Lung microvascular endothelial cell (primary cell): ENCODE results near the gene IL17B. TPM values are rescaled to one million over a fixed set of nuclear protein-coding genes. Genes with fewer than 3 reads are reported as not detected.
A peak's percentile ranks its signal among the peaks of the same experiment; 100 is the strongest.

Experiments used
- DNase-seq, 2 donors: peaks; one replicate each; pipeline versions ENCODE4 v3.0.0 to v3.0.0-alpha.2; 2010; ENCODE audit warnings: low read depth in 2 of 2
- total RNA-seq: library from RNA; depleted of rRNA; stranded (reverse); fragments of >200 nt; gene quantifications from 2 replicates; pipeline ENCODE4 v1.2.1, GENCODE V29; 2014

The IL17B gene
- total RNA-seq, 1 donor from 2014 or later: not detected

DNA sequence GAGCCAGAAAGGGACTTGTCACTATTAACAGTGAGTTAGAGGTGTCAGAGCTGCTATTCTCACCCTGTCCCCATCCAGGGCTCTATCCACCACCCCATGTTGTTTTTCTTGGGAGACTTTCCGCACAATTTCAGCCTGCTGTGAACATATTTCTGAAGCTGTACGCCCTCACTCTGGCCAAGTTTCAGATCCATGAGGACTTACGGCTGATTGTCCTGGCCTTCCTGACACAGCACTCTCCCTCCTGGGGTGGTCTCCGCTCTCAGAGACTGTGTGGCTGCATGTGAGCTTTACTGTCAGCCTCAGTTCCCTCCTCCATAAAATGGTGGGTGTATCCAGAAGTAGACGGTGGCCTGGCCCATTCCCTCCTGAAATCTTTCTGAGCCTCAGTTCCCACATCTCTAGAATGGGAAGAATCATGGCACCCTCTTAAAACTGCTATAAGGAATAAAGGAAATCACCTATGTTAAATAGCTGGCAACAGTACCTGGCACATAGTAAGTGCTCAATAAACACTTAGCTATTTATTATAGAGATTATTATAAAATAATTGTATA, 804 bp upstream of the IL17B start:
- no peak for DNase-seq

DNA sequence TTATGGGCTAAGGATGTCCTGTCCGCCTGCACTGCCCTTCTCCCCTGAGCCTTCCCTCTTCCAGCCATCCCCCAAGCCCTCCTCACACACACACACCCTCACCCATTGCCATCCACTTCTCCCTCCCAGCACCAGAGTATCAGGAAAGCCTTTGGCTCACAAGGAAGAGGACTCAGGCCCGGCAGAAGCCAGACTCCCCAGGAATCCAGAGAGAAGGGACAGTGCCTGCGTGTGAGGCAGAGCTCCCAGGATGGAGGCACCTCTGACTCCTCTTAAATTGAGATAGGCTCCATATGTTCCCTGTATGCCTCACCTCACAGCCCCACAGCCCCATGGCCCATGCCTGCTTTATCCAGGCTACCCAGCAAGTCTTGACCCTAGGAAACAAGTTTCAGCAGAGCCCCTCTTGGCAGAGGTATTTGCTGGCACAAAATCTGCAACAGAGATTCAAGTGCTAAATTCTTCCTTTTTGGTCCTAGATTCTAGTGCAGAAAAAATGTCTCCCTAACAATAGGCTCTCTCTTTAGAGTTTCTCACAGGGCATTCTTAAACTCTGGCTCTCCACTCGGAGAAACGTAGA, 761 bp downstream of the IL17B start:
- DNase-seq: no peak

DNA sequence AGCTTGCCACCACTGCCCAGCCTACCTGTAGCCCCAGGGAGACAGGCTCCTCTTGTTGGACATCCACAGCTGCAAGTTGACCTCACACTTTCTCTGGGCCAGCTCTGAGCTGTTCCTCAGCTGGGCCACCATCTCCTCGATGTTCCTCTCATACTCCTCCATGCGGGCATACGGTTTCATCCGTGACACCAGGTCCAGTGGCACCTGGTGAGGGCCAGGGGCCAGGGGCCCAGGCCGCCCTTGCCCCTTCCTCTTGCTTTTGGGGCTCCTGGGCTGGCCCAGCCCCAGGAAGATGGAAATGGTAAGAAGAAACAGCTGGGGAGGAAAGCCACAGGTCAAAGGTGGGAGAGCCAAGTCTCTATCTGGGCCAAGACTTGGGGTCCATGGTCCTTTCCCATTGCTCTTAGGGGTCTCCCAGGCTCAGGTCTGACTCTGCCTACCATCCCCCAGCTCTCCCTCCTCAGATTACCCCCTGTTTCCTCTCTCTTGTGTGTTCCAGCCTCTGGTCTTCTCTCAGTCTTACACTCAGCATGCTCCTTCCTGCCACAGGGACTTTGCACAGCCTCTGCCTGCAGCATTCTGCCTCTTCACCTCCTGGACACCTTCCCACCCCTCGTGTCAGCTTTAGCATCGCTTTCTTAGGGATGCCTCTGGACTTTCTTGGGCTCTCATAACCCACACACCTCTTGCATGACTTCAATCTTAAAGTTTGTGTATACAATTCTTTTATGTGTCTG, 2.2 kb downstream of the IL17B start:
- DNase-seq: no peak

- no peak for DNase-seq
Measured at GRCh38 chr5:149376104-149376503, 3.0 kb downstream of the IL17B start.

- DNase-seq: no peak
Measured at GRCh38 chr5:149375434-149375833, 3.7 kb downstream of the IL17B start.

GRCh38 chr5:149374801-149375200, 4.3 kb downstream of the IL17B start:
- no peak for DNase-seq

GRCh38 chr5:149374303-149374702, 4.8 kb downstream of the IL17B start:
- DNase-seq: no peak

- DNase-seq: no peak
Measured at GRCh38 chr5:149372932-149373331, 6.2 kb downstream of the IL17B start.

- no peak for DNase-seq
Measured at GRCh38 chr5:149372076-149372795, 6.9 kb downstream of the IL17B start.

GRCh38 chr5:149371296-149371962, 7.7 kb downstream of the IL17B start:
- peak; percentile 65 to 80 for DNase-seq

- DNase-seq: no peak
Measured at GRCh38 chr5:149370878-149371277, 8.2 kb downstream of the IL17B start.

GRCh38 chr5:149367972-149368645, 11.0 kb downstream of the IL17B start:
- no peak for DNase-seq

DNA sequence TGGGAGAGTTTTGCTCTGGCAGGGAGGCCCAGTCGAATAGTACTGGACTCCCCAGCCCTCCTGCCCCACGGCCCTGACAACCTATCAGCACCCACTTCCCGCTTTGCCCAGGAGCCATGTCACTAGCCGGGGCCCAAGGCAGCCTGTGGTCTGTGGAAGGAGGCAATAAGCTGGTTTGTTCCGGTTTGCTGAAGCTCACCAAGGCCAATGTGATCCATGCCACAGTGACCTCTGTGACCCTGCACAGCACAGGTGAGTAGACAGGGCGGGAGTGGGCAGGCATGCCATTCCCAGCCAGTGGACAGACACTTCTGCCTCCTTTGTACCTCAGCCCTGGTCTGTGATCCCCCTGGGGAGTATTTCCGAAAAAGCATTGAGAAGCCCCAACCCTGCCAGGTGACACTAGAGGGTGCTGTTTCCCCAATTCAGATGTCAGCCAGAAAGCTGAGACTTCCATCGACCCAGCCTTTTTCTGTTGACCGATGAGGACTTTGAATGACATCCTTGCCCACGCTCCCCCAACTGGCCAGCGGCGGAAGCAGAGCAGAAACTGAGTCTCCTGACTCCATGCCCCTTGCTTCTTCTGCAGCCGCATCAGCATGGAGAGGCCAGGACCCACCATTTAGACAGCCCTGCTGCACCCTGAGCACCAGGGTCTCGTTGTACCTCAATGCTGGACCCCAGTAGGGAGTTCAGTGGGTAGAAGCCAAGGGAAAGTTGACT, 11.7 kb downstream of the IL17B start:
- peak; percentile 70 to 71 for DNase-seq

DNA sequence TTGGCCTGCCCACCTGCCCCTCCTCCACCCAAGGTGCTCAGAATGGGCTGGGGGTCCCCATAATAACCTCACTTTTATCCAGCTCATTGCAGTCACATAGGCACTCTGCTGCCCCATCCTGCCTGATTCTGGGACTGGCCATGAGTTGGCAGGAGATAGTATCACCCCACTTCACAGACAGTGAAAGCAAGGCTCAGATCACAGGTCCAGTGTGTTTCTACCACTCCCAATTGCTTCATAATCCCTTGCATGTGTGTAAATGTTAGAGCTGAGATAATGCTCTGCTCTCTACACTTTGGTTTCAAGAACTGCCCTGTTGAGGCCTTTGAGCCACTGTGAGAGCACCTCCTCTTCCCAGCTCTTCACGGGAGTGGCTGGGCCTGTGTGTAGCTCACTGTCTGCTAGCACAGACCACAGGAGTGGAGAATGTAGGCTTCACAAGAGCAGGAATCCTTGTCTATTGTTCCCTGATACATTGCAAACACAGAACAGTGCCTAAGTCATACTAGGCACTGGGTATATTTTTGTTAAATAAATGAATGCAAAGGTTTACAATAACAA, 12.8 kb downstream of the IL17B start:
- no peak for DNase-seq

DNA sequence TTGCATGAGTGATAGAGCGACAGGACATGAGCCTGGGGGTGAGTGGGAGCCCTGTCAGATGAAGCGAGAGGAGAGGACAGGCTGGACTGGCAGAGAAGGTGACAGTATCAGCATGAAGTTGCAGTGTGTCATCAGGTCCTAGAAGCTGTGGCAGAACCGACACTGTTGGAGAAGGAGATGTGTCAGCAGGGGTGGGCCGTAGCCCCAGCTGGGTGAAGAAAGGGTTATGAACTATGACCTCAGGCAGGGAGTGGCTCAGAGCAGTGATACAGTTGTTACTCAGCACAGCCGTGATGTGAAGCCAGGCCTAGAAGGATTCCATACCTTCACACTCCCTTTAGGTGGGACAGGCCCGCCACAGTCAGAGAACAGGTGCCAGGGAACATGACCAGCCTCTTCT, 13.7 kb downstream of the IL17B start:
- DNase-seq: no peak

- no peak for DNase-seq
Measured at GRCh38 chr5:149364719-149365118, 14.4 kb downstream of the IL17B start.

GRCh38 chr5:149363936-149364335, 15.2 kb downstream of the IL17B start:
- no peak for DNase-seq

GRCh38 chr5:149363358-149363757, 15.7 kb downstream of the IL17B start:
- DNase-seq: no peak

DNA sequence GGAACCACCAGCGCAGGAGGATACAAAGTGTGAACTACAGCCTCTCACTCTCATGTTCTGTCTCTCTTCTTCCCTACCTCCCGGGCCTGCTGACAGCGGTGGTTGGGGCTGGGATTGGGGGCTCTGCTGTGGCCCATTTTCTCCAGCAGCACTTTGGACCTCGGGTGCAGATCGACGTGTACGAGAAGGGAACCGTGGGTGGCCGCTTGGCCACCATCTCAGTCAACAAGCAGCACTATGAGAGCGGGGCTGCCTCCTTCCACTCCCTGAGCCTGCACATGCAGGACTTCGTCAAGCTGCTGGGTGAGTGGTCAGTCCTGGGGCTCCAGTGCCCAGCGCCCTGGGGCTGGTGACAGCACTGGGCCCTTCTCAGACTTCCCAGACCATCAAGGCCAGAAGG, 16.6 kb downstream of the IL17B start:
- DNase-seq: no peak

GRCh38 chr5:149360272-149360671, 18.8 kb downstream of the IL17B start:
- DNase-seq: no peak
